Suprapubic skin (tissue), 4 donors: ENCODE measurements around the gene MYL9. TPM values are rescaled to one million over a fixed set of nuclear protein-coding genes. Genes with fewer than 3 reads are reported as not detected.

Source experiments
- total RNA-seq, 4 donors: library from RNA; depleted of rRNA; stranded (reverse); fragments of >200 nt; gene quantifications; one replicate each; pipeline ENCODE4 v1.1.0, GENCODE V29; 2016

Gene MYL9
- total RNA-seq, 4 donors from 2014 or later = 29.4 to 34.0 (median 30.7) TPM

Other genes starting within 250 kb of the MYL9 start
- gene DLGAP4, start 235.2 kb upstream of the MYL9 start, total RNA-seq = 100 to 1,000 TPM in 2 of 4 donors, 10 to 100 TPM in 2; 69.5 to 120 (median 96.8) TPM
- gene TGIF2, start 32.1 kb downstream of the MYL9 start, total RNA-seq = 10 to 100 TPM in 1 of 4 donors, 1 to 10 TPM in 3; 8.1 to 11.3 (median 9.1) TPM
- 100 to 1,000 TPM in 2 of 4 donors, 10 to 100 TPM in 2; 42.2 to 127 (median 89.4) TPM for gene RAB5IF, start 64.3 kb downstream of the MYL9 start, total RNA-seq
- gene SLA2, start 104.7 kb downstream of the MYL9 start, total RNA-seq = under 1 TPM in 2 of 4 donors, not detected in 2; 0.30 to 0.97 TPM
- 10 to 100 TPM; 19.2 to 24.2 (median 22.7) TPM for gene NDRG3, start 204.6 kb downstream of the MYL9 start, total RNA-seq
- gene DSN1, start 232.2 kb downstream of the MYL9 start, total RNA-seq = 10 to 100 TPM in 1 of 4 donors, 1 to 10 TPM in 3; 6.7 to 13.5 (median 9.6) TPM